CD14-positive monocyte (primary cell): ENCODE measurements around the gene ZNF865. TPM values are rescaled to one million over a fixed set of nuclear protein-coding genes. Genes with fewer than 3 reads are reported as not detected.

Source experiments
- DNase-seq, 3 donors: peaks; one replicate each; pipeline ENCODE4 v3.0.0-alpha.2; 2011 to 2022
- H2AFZ ChIP-seq: 2 replicates; pipeline ENCODE4 v1.6.0; 2012; ENCODE audit warnings: mild to moderate bottlenecking, low read depth, low read length, inconsistent platforms; ENCODE audit not compliant: insufficient read depth, poor library complexity, severe bottlenecking
- H3K27ac ChIP-seq, 2 donors: 1 replicate in 1 of 2; 2 replicates in 1 of 2; pipeline ENCODE4 v1.5.1; 2012 to 2013; ENCODE audit warnings: low read length in 2 of 2, control low read depth in 1 of 2, inconsistent platforms in 1 of 2, low read depth in 1 of 2, mild to moderate bottlenecking in 1 of 2
- H3K27me3 ChIP-seq, 2 donors: one replicate each; pipeline versions ENCODE4 v1.6.0 to v1.6.1; 2011 to 2013; ENCODE audit warnings: low read length in 2 of 2; ENCODE audit not compliant: control insufficient read depth in 2 of 2, insufficient read depth in 2 of 2
- H3K36me3 ChIP-seq, 2 donors: replicated peaks in 1 of 2; 1 replicate in 1 of 2; 2 replicates in 1 of 2; pipeline versions ENCODE4 v1.5.1 to v1.6.1; 2012 to 2013; ENCODE audit warnings: low read length in 2 of 2, control low read depth in 1 of 2, inconsistent platforms in 1 of 2, mild to moderate bottlenecking in 1 of 2; ENCODE audit not compliant: insufficient read depth in 2 of 2, control insufficient read depth in 1 of 2
- H3K4me1 ChIP-seq, 2 donors: 1 replicate in 1 of 2; 2 replicates in 1 of 2; pipeline versions ENCODE4 v1.5.1 to v1.6.1; 2012 to 2013; ENCODE audit warnings: low read length in 2 of 2, control low read depth in 1 of 2, inconsistent platforms in 1 of 2, mild to moderate bottlenecking in 1 of 2, moderate library complexity in 1 of 2; ENCODE audit not compliant: insufficient read depth in 2 of 2, control insufficient read depth in 1 of 2
- H3K4me2 ChIP-seq: replicated peaks from 2 replicates; pipeline ENCODE3; 2012; ENCODE audit warnings: low read length, moderate library complexity, mild to moderate bottlenecking; ENCODE audit not compliant: poor library complexity, severe bottlenecking; ENCODE audit errors: extremely low read depth
- H3K4me3 ChIP-seq, 3 experiments: fragments of 200-600 bp in 1 of 3; sonication (generic) in 1 of 3; replicated peaks in 1 of 3; 1 replicate in 2 of 3; 2 replicates in 1 of 3; pipeline ENCODE4 v1.5.1; 2011 to 2013; ENCODE audit warnings: low read length in 3 of 3, mild to moderate bottlenecking in 3 of 3, control low read depth in 2 of 3, low read depth in 2 of 3, inconsistent platforms in 1 of 3, moderate library complexity in 1 of 3
- H3K79me2 ChIP-seq: 2 replicates; pipeline ENCODE4 v1.6.0; 2012; ENCODE audit warnings: mild to moderate bottlenecking, control low read depth, inconsistent platforms, low read length, moderate library complexity; ENCODE audit not compliant: insufficient read depth
- H3K9ac ChIP-seq: 2 replicates; pipeline ENCODE4 v1.6.0; 2017; ENCODE audit warnings: low read length, mild to moderate bottlenecking; ENCODE audit not compliant: insufficient read depth, poor library complexity, severe bottlenecking
- H3K9me3 ChIP-seq, 2 donors: replicated peaks in 1 of 2; 1 replicate in 1 of 2; 2 replicates in 1 of 2; pipeline versions ENCODE4 v1.5.1 to v1.6.1; 2012 to 2013; ENCODE audit warnings: low read length in 2 of 2, control low read depth in 1 of 2; ENCODE audit not compliant: control insufficient read depth in 1 of 2, insufficient read depth in 1 of 2
- H4K20me1 ChIP-seq: 2 replicates; pipeline ENCODE4 v1.6.0; 2012; ENCODE audit warnings: mild to moderate bottlenecking, low read length, control low read depth, moderate library complexity; ENCODE audit not compliant: insufficient read depth
- H3K27ac Mint-ChIP-seq, 7 donors: one replicate each; pipeline ENCODE4 v1.8.0; 2020; ENCODE audit warnings: mild to moderate bottlenecking in 7 of 7, mixed read lengths in 7 of 7, moderate library complexity in 6 of 7, inconsistent platforms in 2 of 7
- H3K27me3 Mint-ChIP-seq, 3 donors: one replicate each; pipeline ENCODE4 v1.8.0; 2021 to 2022; ENCODE audit warnings: low read depth in 3 of 3, mild to moderate bottlenecking in 3 of 3, mixed read lengths in 3 of 3, moderate library complexity in 3 of 3, inconsistent platforms in 1 of 3
- H3K36me3 Mint-ChIP-seq, 2 donors: one replicate each; pipeline ENCODE4 v1.8.0; 2020; ENCODE audit warnings: mixed read lengths in 2 of 2, inconsistent platforms in 1 of 2, mild to moderate bottlenecking in 1 of 2
- H3K4me1 Mint-ChIP-seq: one replicate; pipeline ENCODE4 v1.8.0; 2020; ENCODE audit warnings: mild to moderate bottlenecking, mixed read lengths
- H3K4me3 Mint-ChIP-seq, 2 donors: one replicate each; pipeline ENCODE4 v1.8.0; 2020; ENCODE audit warnings: mild to moderate bottlenecking in 2 of 2, mixed read lengths in 2 of 2, moderate library complexity in 1 of 2
- H3K9me3 Mint-ChIP-seq, 7 donors: one replicate each; pipeline ENCODE4 v1.8.0; 2020 to 2022; ENCODE audit warnings: mixed read lengths in 7 of 7, mild to moderate bottlenecking in 6 of 7, moderate library complexity in 6 of 7, inconsistent platforms in 2 of 7
- WGBS: methylation state at CpG from one replicate; pipeline ENCODE4 v1.1.5; 2013; ENCODE audit warnings: missing lambda C conversion rate; ENCODE audit not compliant: insufficient coverage; 5-methylcytosine and 5-hydroxymethylcytosine counted together
- intact Hi-C, 2 donors: fragments of 100-400 bp; cut with micrococcal nuclease; formaldehyde crosslinking; loops; one replicate each; pipeline versions ENCODE4 v1.15.0 to v1.15.1; 2023
- polyA plus RNA-seq, 3 donors: library from polyadenylated mRNA; depleted of rRNA in 1 of 3; unstranded in 2 of 3; stranded (reverse) in 1 of 3; fragments of 300-500 nt in 2 of 3; fragments of >200 nt in 1 of 3; fragmentation: Illumina TruSeq in 2 of 3; gene quantifications; 1 replicate in 2 of 3; 2 replicates in 1 of 3; pipeline ENCODE4 v1.2.3, GENCODE V29; 2012 to 2021
- TF ChIP-seq, protein P1 (sequence below): fragments of 200-600 bp; IDR thresholded peaks from one replicate; pipeline ENCODE4 v1.8.0; 2022; ENCODE audit warnings: antibody characterized with exemption, mild to moderate bottlenecking

Gene ZNF865
- polyA plus RNA-seq, 3 donors: 0.03 to 6.0 (median 0.07) TPM

DNA sequence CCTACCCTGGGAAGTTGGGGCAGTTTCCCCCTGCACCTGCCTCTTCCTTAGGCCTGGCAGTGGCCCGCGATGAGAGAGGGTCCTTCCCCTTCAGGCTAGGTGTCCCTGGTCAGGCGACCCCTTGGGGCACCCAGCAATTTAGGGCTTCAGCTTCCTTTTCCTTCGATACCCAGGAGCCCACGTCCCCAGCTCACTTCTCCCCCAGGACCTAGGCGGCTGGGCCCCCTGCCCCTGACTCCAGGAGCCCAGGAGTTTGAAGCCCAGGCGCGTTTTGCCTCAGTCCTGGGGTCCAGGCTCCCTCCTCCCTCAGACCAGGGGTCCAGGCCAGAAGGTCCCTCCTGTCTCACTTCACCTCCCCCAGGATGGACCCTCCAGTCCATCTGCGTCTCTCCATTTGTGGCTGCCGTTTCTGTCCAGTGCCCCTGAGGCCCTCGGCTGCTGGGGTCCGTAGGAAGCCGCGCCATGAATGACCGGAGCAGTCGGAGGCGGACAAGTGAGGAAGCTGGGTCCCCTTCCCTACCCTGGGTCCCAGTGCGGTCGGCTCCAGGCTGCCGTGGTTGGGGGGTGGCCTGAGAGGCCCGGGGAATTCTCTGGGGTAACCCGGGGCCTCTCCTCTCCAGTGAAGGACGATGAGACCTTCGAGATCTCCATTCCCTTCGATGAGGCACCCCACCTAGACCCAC lies 43.3 kb downstream of the ZNF865 start:
- Histone ChIP-seq H3K4me2 (peak overlapping the region; percentile 92), H3K9me3 (no peaks in the 10 kb centered on the region), H3K4me1 (peaks cover 39 to 46% of the 10 kb centered on the region in 2 donors), H3K27ac (no peak overlapping the region), H3K4me3 (peak overlapping the region; percentile 46 to 83 (median 61)), H3K27me3 (no peaks in the 10 kb centered on the region), H3K79me2 (peaks cover 18% of the 10 kb centered on the region), H4K20me1 (peaks cover 10% of the 10 kb centered on the region), H2AFZ (peak overlapping the region; percentile 88), H3K36me3 (peaks cover 11 to 13% of the 10 kb centered on the region in 2 donors), H3K9ac (peak overlapping the region; percentile 65)
- peak in 1 of 3 donors; percentile 23 for DNase-seq
- H3K4me1 Mint-ChIP-seq: peaks cover 39% of the 10 kb centered on the region
- H3K36me3 Mint-ChIP-seq: peaks cover 9 to 32% of the 10 kb centered on the region in 2 donors
- WGBS: 9% methylated on average over 19 of the region's 25 CpGs
- H3K9me3 Mint-ChIP-seq: peaks cover 0 to 2% (median 0%) of the 10 kb centered on the region in 7 donors
- TF ChIP-seq, protein P1, sequence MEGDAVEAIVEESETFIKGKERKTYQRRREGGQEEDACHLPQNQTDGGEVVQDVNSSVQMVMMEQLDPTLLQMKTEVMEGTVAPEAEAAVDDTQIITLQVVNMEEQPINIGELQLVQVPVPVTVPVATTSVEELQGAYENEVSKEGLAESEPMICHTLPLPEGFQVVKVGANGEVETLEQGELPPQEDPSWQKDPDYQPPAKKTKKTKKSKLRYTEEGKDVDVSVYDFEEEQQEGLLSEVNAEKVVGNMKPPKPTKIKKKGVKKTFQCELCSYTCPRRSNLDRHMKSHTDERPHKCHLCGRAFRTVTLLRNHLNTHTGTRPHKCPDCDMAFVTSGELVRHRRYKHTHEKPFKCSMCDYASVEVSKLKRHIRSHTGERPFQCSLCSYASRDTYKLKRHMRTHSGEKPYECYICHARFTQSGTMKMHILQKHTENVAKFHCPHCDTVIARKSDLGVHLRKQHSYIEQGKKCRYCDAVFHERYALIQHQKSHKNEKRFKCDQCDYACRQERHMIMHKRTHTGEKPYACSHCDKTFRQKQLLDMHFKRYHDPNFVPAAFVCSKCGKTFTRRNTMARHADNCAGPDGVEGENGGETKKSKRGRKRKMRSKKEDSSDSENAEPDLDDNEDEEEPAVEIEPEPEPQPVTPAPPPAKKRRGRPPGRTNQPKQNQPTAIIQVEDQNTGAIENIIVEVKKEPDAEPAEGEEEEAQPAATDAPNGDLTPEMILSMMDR: no peak
- H3K4me3 Mint-ChIP-seq: peak overlapping the region; percentile 75 to 88
- intact Hi-C loops: no loop called here
- peak overlapping the region in 1 of 7 donors; percentile 28 for H3K27ac Mint-ChIP-seq
- peaks cover 6 to 11% (median 8%) of the 10 kb centered on the region in 3 donors for H3K27me3 Mint-ChIP-seq

DNA sequence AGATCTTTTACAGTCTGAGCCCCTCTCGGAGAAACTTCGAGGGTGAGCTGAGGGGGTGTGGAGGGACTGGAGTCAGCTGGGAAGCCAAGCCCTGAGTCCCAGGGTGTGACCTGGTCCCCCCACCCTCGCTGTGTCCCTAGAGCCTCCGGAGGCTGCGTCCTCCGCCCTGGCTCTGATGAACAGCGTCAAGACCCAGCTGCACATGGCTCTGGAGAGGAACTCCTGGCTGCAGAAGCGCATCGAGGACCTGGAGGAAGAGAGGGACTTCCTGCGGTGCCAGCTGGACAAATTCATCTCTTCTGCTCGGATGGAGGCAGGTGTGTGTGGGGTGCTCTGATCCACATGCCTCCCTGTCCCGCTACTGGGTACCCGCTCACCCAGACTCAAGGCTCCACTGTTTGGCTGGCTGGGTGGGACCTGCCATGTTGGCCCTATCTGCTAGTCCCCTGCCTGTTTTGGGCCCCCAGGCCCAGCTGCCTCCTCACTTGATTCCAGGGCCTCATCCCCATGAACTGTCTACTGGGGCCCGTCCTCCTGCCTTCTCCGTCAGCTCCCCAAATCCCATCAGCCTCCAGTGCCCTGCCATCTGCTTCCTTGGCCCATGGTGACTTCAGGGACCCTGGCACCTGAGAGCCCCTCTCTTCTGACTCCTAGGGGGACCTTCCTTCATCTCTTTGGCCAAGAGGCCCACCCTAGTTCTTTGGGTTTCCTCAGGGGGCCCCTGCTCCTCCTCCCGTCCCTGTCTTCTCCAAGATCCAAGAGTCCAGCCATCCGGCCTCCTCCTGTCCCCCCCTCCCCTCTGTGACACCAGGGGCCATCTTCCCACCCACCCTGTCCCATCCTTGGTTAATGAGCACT lies 44.0 kb downstream of the ZNF865 start:
- Histone ChIP-seq H3K9ac (no peak overlapping the region), H4K20me1 (peaks cover 5% of the 10 kb centered on the region), H3K4me1 (peaks cover 32 to 38% of the 10 kb centered on the region in 2 donors), H2AFZ (no peak overlapping the region), H3K4me2 (peak overlapping the region; percentile 92), H3K27me3 (no peaks in the 10 kb centered on the region), H3K9me3 (no peaks in the 10 kb centered on the region), H3K79me2 (peaks cover 11% of the 10 kb centered on the region), H3K4me3 (peak overlapping the region in 1 of 3 experiments; percentile 83), H3K36me3 (peaks cover 11 to 12% of the 10 kb centered on the region in 2 donors), H3K27ac (no peak overlapping the region)
- no peak for DNase-seq
- peaks cover 31% of the 10 kb centered on the region for H3K4me1 Mint-ChIP-seq
- H3K36me3 Mint-ChIP-seq: peaks cover 9 to 30% of the 10 kb centered on the region in 2 donors
- H3K9me3 Mint-ChIP-seq: peaks cover 0 to 2% (median 0%) of the 10 kb centered on the region in 7 donors
- intact Hi-C loops: loop anchor here in 1 of 2 donors (10.0 kb wide), 1 partner anchor 1455 kb away; the partner anchor contains the start of gene TSEN34
- peaks cover 6 to 11% (median 8%) of the 10 kb centered on the region in 3 donors for H3K27me3 Mint-ChIP-seq
- TF ChIP-seq, protein P1: no peak
- no peak overlapping the region for H3K4me3 Mint-ChIP-seq
- peak overlapping the region in 1 of 7 donors; percentile 32 for H3K27ac Mint-ChIP-seq
- WGBS: 67% methylated on average over 14 of the region's 17 CpGs
